ENCODE data around the gene SERPINI1. TPM values are rescaled to one million over a fixed set of nuclear protein-coding genes. Genes with fewer than 3 reads are reported as not detected.

Gene SERPINI1
- total and polyA plus RNA-seq, 2 of the 8 experiments (the other 6 are each of a cell fraction or from before 2014, with no cell fraction given): 5.3 to 9.9 TPM

DNA sequence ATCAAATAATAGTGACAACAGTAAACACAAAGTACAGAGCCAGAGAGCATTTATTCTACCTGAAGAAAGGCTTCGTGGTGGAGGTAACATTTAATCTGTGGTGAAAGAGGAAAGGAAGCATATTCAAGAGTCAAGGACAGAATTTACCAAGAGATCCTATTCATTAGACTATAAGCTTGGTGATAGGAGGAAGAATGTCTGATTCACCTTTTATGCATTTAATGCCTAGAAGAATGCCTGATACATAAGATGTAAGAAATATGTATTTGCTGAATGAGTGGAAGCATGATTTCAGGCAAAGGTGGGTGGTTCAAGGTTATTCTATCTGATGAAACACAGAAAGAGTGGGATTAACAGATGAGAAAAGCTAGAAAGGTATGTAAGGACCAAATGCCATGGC lies 119.8 kb downstream of the SERPINI1 start:
- Histone ChIP-seq H2AK5ac (ENCODE audit: low read depth, low read length) (no peak overlapping the region), H2BK120ac (replicated peaks; ENCODE audit: low read depth, low read length) (no peak overlapping the region), H3K79me1 (ENCODE audit: low read depth, low read length) (no peaks in the 10 kb centered on the region), H4K20me1 (replicated peaks in 1 of 2; ENCODE audit: control insufficient read depth in 1 of 2, insufficient read depth in 2 of 2, low read length in 2 of 2) (no peaks in the 10 kb centered on the region), H3K36me3 (ENCODE audit: control insufficient read depth in 2 of 4, insufficient read depth in 4 of 4, low read length in 3 of 4) (no peaks in the 10 kb centered on the region), H2BK5ac (ENCODE audit: low read depth, low read length) (no peak overlapping the region), H3K18ac (ENCODE audit: extremely low read depth, low read length) (no peak overlapping the region), H3K56ac (replicated peaks; ENCODE audit: insufficient read length, low read depth, low read length) (no peak overlapping the region), H3K14ac (ENCODE audit: insufficient read length) (no peak overlapping the region), H4K5ac (ENCODE audit: insufficient read length, low read depth, low read length) (no peak overlapping the region), H2AFZ (ENCODE audit: low read length) (no peak overlapping the region), H3K4me3 (ENCODE audit: extremely low read depth in 1 of 4, insufficient read depth in 2 of 4, low read depth in 3 of 4, low read length in 4 of 4) (no peak overlapping the region), H3K9ac (replicated peaks in 1 of 4; ENCODE audit: extremely low read depth in 1 of 4, low read depth in 3 of 4, low read length in 3 of 4) (no peak overlapping the region), H3K23ac (ENCODE audit: insufficient read length) (no peak overlapping the region), H3K9me3 (ENCODE audit: insufficient read depth in 2 of 2, low read depth in 1 of 2, low read length in 1 of 2) (no peaks in the 10 kb centered on the region), H4K91ac (replicated peaks; ENCODE audit: insufficient read length, low read length) (no peak overlapping the region), H2BK12ac (ENCODE audit: low read depth, low read length) (no peak overlapping the region), H3K27me3 (replicated peaks in 1 of 4; ENCODE audit: control insufficient read depth in 3 of 4, extremely low read depth in 1 of 4, insufficient read depth in 3 of 4, low read length in 3 of 4) (no peaks in the 10 kb centered on the region), H3K4me2 (ENCODE audit: insufficient read depth in 1 of 2, low read depth in 2 of 2, low read length in 2 of 2) (no peak overlapping the region), H4K8ac (ENCODE audit: extremely low read depth, insufficient read depth, low read length) (no peak overlapping the region), H2BK15ac (ENCODE audit: low read length) (no peak overlapping the region), H3K4me1 (replicated peaks in 1 of 4; ENCODE audit: control insufficient read depth in 3 of 4, insufficient read depth in 4 of 4, low read length in 3 of 4) (no peaks in the 10 kb centered on the region), H3K4ac (replicated peaks; ENCODE audit: insufficient read length, low read depth, low read length) (no peak overlapping the region), H3K79me2 (ENCODE audit: control insufficient read depth in 1 of 2, insufficient read depth in 2 of 2, low read length in 2 of 2) (no peaks in the 10 kb centered on the region), H2BK20ac (ENCODE audit: low read length) (no peak overlapping the region), H3K27ac (ENCODE audit: low read depth, low read length) (no peak overlapping the region), H3K23me2 (ENCODE audit: low read depth, low read length) (no peaks in the 10 kb centered on the region)
- FAIRE-seq (no peak), DNase-seq (ENCODE audit: low read depth in 1 of 2, low spot score in 2 of 2) (no peak)
- WGBS, 2 experiments (ENCODE audit: extremely low coverage in 1 of 2, insufficient coverage in 1 of 2, insufficient read length in 1 of 2, insufficient replicate concordance in 2 of 2, low coverage in 1 of 2, low lambda C conversion rate in 2 of 2, missing lambda C conversion rate in 1 of 2): 76% methylated on average over 1 of the region's 1 CpG; no CpG with 5 or more reads in 1 of the 2 experiments
- POLR2A ChIA-PET (ENCODE audit: partially characterized antibody): no interaction called here
- CTCF ChIA-PET (ENCODE audit: partially characterized antibody): interaction anchor here (1.0 to 2.1 kb wide), 3 partner anchors 17 to 185 kb away, joined by 4 to 6 read pairs (median 6); no protein-coding TSS in a partner anchor
- no peak for TF ChIP-seq HDAC2 (IDR thresholded peaks at IDR 0.05; ENCODE audit: borderline replicate concordance in 1 of 2, low read depth in 2 of 2, low read length in 2 of 2)
- no peak for TF ChIP-seq FOSL1 (IDR thresholded peaks at IDR 0.05; ENCODE audit: insufficient read depth, low read depth, low read length)
- no peak for TF ChIP-seq EP300 (IDR thresholded peaks at IDR 0.05; ENCODE audit: borderline replicate concordance in 1 of 2, low read depth in 2 of 2, low read length in 2 of 2)
- no peak for TF ChIP-seq CBX8 (IDR thresholded peaks at IDR 0.05; ENCODE audit: borderline replicate concordance, low read depth, low read length)
- no peak for TF ChIP-seq MAFK (IDR thresholded peaks at IDR 0.05; ENCODE audit: low read depth, low read length)

Measured in H1 (cell line).